Stimulated activated CD4-positive, alpha-beta T cell treated with anti-CD3 and anti-CD28 coated beads, Interleukin-1b, Interleukin-23, amount 100 ng/mL, for 1 hour (primary cell): ENCODE measurements around the gene GAPDH.
A peak's percentile ranks its signal among the peaks of the same experiment; 100 is the strongest.
"Not testable (repeated sequence)": the region's sequence is repeated elsewhere in the genome, so short reads cannot be mapped to it uniquely, and the experiment has no call there.

Experiments
- DNase-seq, 2 donors: peaks; one replicate each; pipeline ENCODE4 v3.0.0-alpha.2; 2020; ENCODE audit warnings: low read depth in 2 of 2

Gene GAPDH

GRCh38 chr12:6563448-6564050 is 29.2 kb downstream of the GAPDH start:
- DNase-seq: peak in 1 of 2 donors; percentile 58

GRCh38 chr12:6567112-6567670 is 32.9 kb downstream of the GAPDH start:
- no peak for DNase-seq

- DNase-seq: no peak
Measured at GRCh38 chr12:6569312-6569711, 35.0 kb downstream of the GAPDH start.

DNA sequence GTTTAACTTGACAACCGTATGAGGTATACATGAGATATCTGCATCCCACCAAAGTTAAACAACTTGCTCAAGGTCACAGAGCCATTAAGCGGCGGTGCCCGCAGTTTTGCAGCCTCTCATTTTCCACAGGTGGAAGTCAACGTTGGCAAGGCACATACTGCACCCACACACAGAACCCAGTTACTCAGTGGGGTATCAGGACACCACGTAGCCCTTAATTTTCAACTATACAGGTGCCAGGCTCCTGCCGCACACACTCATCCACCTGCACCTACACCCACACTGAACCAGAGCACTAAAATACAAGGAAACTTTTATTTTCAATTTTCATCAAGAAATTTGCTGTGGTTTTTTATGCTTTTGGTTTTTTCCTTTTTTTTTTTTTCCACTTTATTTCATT is 35.5 kb downstream of the GAPDH start:
- no peak for DNase-seq

- DNase-seq: no peak
Measured at GRCh38 chr12:6570264-6570887, 36.1 kb downstream of the GAPDH start.

GRCh38 chr12:6573001-6573400 is 38.7 kb downstream of the GAPDH start:
- DNase-seq: no peak

DNA sequence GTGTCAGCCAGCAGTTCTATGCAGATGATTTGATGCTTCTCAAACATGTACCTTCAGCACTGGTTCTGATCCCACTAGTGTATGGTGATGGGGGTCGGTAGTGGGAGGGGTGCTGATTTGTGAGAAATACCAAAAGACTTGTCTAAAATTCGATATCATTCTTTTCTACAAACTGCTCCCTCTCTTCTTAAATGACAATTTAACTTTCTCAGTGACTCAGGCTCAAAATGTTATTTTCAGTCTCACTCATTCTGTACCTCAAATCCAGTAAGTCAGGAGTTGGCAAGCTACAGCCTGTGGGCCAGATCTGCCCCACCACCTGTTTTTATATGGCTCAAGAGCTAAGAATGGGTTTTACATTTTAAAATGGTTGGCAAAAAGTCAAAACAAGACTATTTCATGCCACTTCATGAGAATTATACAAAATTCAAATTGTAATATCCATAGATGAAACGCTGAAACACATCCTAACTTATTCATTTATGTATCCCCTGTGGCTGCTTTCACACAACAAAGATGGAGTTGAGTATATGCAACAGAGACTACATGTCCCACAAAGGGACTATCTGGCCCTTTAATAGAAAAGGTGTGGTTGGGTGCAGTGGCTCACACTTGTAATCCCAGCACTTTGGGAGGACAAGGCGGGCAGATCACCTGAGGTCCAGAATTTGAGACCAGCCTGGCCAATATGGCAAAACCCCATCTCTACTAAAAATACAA is 40.4 kb downstream of the GAPDH start:
- no peak for DNase-seq

DNA sequence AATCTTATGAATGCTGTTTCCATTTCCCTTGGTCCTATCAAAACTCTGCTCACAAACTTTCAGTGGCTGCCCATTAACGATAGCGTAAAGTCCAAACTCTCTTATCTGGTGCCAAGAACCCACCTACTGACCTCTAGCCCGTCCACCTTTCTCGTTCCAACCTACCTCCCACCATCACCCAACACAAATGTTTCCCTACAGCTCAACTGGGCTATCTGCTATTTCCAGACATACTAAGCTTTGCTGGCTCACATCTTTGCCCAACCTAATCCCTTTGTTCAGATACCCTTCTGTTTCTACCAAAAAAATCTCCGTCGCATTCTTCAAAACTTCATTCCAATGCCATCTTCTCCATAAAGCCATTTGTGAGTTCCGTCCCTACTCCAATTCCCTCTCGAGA is 41.3 kb downstream of the GAPDH start:
- no peak for DNase-seq

DNA sequence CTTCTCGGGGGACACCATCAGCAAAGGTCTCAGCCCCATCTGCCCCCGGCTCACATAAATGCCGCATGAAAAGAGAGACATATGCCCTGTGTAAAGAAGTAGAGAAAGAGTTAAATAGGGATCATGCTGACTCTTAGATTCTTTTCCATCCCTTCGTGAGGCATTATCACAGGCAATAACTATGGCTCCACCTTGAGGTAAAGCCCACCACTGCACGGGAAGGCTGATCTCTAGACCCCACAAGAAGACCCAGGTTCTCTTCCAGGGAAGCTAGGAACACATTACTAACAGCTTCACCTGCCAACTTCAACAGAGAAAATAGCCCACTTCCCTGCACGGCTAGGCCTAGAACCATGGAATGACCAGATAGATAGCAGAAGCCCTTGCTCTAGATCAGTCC is 47.9 kb downstream of the GAPDH start:
- no peak for DNase-seq

DNA sequence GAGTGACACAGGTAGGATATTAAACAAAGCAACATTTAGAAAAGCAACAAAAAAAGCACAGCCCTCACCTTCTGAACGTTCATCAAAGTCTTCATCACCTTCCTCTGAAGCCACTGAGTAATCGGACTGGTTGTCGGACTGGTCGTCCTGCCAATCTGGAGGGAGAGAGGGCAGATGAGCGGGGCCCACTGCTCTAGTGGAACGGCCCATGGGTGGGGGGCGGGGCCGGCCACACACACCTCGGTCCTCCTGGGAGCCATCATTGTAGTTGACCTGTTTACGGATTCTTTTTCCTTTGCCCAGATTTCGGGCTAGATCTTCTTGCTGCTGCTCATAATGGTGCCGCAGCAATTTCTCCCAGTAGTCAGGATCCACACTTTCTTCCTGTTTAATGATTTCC is 48.6 kb downstream of the GAPDH start:
- no peak for DNase-seq

GRCh38 chr12:6584293-6584692 is 50.0 kb downstream of the GAPDH start:
- no peak for DNase-seq

GRCh38 chr12:6586569-6586968 is 52.3 kb downstream of the GAPDH start:
- DNase-seq: not testable (repeated sequence)
